GM18511 (cell line): ENCODE measurements around the gene LRCH3.

Experiments used
- ATAC-seq: cut with Tn5 transposase; IDR thresholded peaks from one replicate; pipeline ENCODE4 v1.9.1; 2021; ENCODE audit warnings: mild to moderate bottlenecking, moderate library complexity; ENCODE audit not compliant: unreplicated experiment

Gene LRCH3

GRCh38 chr3:197833930-197834715 is 43.1 kb downstream of the LRCH3 start:
- ATAC-seq = no peak

GRCh38 chr3:197835509-197835908 is 44.5 kb downstream of the LRCH3 start:
- ATAC-seq = peak; percentile 61

GRCh38 chr3:197836244-197836643 is 45.2 kb downstream of the LRCH3 start:
- ATAC-seq = no peak

- no peak for ATAC-seq
Measured at GRCh38 chr3:197837282-197837681, 46.2 kb downstream of the LRCH3 start.

- no peak for ATAC-seq
Measured at GRCh38 chr3:197841789-197842188, 50.7 kb downstream of the LRCH3 start.

GRCh38 chr3:197846491-197846890 is 55.4 kb downstream of the LRCH3 start:
- no peak for ATAC-seq

GRCh38 chr3:197847866-197848401 is 56.9 kb downstream of the LRCH3 start:
- peak; percentile 80 for ATAC-seq

- no peak for ATAC-seq
Measured at GRCh38 chr3:197854596-197855343, 63.7 kb downstream of the LRCH3 start.

GRCh38 chr3:197855571-197855970 is 64.5 kb downstream of the LRCH3 start:
- ATAC-seq = no peak

- no peak for ATAC-seq
Measured at GRCh38 chr3:197856199-197856816, 65.3 kb downstream of the LRCH3 start.

- no peak for ATAC-seq
Measured at GRCh38 chr3:197858133-197858532, 67.1 kb downstream of the LRCH3 start.

- ATAC-seq = no peak
Measured at GRCh38 chr3:197858598-197858997, 67.5 kb downstream of the LRCH3 start.

GRCh38 chr3:197866035-197866434 is 75.0 kb downstream of the LRCH3 start:
- ATAC-seq = no peak

GRCh38 chr3:197873329-197873728 is 82.3 kb downstream of the LRCH3 start:
- ATAC-seq = no peak

GRCh38 chr3:197874064-197874463 is 83.0 kb downstream of the LRCH3 start:
- no peak for ATAC-seq

GRCh38 chr3:197874653-197875052 is 83.6 kb downstream of the LRCH3 start:
- no peak for ATAC-seq

- no peak for ATAC-seq
Measured at GRCh38 chr3:197877902-197878301, 86.8 kb downstream of the LRCH3 start.

- no peak for ATAC-seq
Measured at GRCh38 chr3:197878427-197878826, 87.4 kb downstream of the LRCH3 start.

- ATAC-seq = no peak
Measured at GRCh38 chr3:197880491-197881269, 89.6 kb downstream of the LRCH3 start.

- ATAC-seq = no peak
Measured at GRCh38 chr3:197881270-197881969, 90.4 kb downstream of the LRCH3 start.
